HFFc6 (cell line): ENCODE measurements around the gene PCSK6. TPM values are rescaled to one million over a fixed set of nuclear protein-coding genes. Genes with fewer than 3 reads are reported as not detected.
"Not testable (repeated sequence)": the region's sequence is repeated elsewhere in the genome, so short reads cannot be mapped to it uniquely, and the experiment has no call there.

Source experiments
- DNase-seq: peaks from one replicate; pipeline ENCODE4 v3.0.0-alpha.2; 2018
- H3K27ac Mint-ChIP-seq: 2 replicates; pipeline ENCODE4 v1.8.0; 2020; ENCODE audit warnings: mild to moderate bottlenecking, mixed read lengths
- H3K27me3 Mint-ChIP-seq: 2 replicates; pipeline ENCODE4 v1.8.0; 2021; ENCODE audit warnings: mild to moderate bottlenecking, moderate library complexity, mixed read lengths; ENCODE audit not compliant: insufficient read depth
- H3K36me3 Mint-ChIP-seq: 2 replicates; pipeline ENCODE4 v1.8.0; 2021; ENCODE audit warnings: low read depth, mixed read lengths
- H3K4me1 Mint-ChIP-seq: 2 replicates; pipeline ENCODE4 v1.8.0; 2020; ENCODE audit warnings: low read depth, mixed read lengths
- H3K4me3 Mint-ChIP-seq: 2 replicates; pipeline ENCODE4 v1.8.0; 2020; ENCODE audit warnings: mild to moderate bottlenecking, moderate library complexity, mixed read lengths
- H3K9me3 Mint-ChIP-seq: 2 replicates; pipeline ENCODE4 v1.8.0; 2020; ENCODE audit warnings: mild to moderate bottlenecking, mixed read lengths
- CTCF ChIP-seq: fragments of 200-600 bp; sonication (generic); IDR thresholded peaks from 2 replicates; pipeline ENCODE4 v1.5.0; 2021; ENCODE audit warnings: antibody characterized with exemption, mild to moderate bottlenecking
- total RNA-seq, 6 experiments: library from RNA; stranded (reverse); fragmentation: NEBNext Ultra II Directional; extraction: Animal tissue kit (Norgen Biotek cat#: 25700); gene quantifications; 2 replicates in 1 of 6; 3 replicates in 5 of 6; pipeline ENCODE4 v1.2.3, GENCODE V29; 2021

PCSK6 gene
- total RNA-seq, 6 experiments from 2014 or later: not detected

- Mint-ChIP-seq H3K27ac (no peak overlapping the region), H3K4me1 (no peaks in the 10 kb centered on the region), H3K27me3 (peaks cover 35% of the 10 kb centered on the region), H3K9me3 (no peaks in the 10 kb centered on the region), H3K36me3 (peaks cover 7% of the 10 kb centered on the region; the same call in 1 of the 2 replicates), H3K4me3 (no peak overlapping the region)
- DNase-seq: no peak
- TF ChIP-seq CTCF: no peak
Measured at GRCh38 chr15:101470548-101471239, 18.8 kb downstream of the PCSK6 start.

- TF ChIP-seq CTCF: no peak
- H3K9me3 Mint-ChIP-seq: no peaks in the 10 kb centered on the region
- no peak for DNase-seq
- peaks cover 35% of the 10 kb centered on the region for H3K27me3 Mint-ChIP-seq
- H3K4me3 Mint-ChIP-seq: no peak overlapping the region
- no peak overlapping the region for H3K27ac Mint-ChIP-seq
- no peaks in the 10 kb centered on the region for H3K4me1 Mint-ChIP-seq
- H3K36me3 Mint-ChIP-seq: peaks cover 12% of the 10 kb centered on the region; the same call in 1 of the 2 replicates
Measured at GRCh38 chr15:101469520-101470288, 19.8 kb downstream of the PCSK6 start.

GRCh38 chr15:101466188-101466587, 23.3 kb downstream of the PCSK6 start:
- TF ChIP-seq CTCF: no peak

GRCh38 chr15:101464999-101465669, 24.4 kb downstream of the PCSK6 start:
- Mint-ChIP-seq H3K4me3 (no peak overlapping the region), H3K9me3 (no peaks in the 10 kb centered on the region), H3K4me1 (no peaks in the 10 kb centered on the region), H3K27me3 (peaks cover 29% of the 10 kb centered on the region), H3K36me3 (peaks cover 12% of the 10 kb centered on the region; the same call in 1 of the 2 replicates), H3K27ac (no peak overlapping the region)
- no peak for DNase-seq
- TF ChIP-seq CTCF: no peak

More at GRCh38 chr15:101466188-101466587, 23.3 kb downstream of the PCSK6 start:
- no peak for DNase-seq
- H3K4me1 Mint-ChIP-seq: no peaks in the 10 kb centered on the region
- H3K27me3 Mint-ChIP-seq: peaks cover 36% of the 10 kb centered on the region
- peaks cover 12% of the 10 kb centered on the region; the same call in 1 of the 2 replicates for H3K36me3 Mint-ChIP-seq
- no peak overlapping the region for H3K27ac Mint-ChIP-seq
- no peak overlapping the region for H3K4me3 Mint-ChIP-seq
- H3K9me3 Mint-ChIP-seq: no peaks in the 10 kb centered on the region

GRCh38 chr15:101464256-101464998, 25.1 kb downstream of the PCSK6 start:
- H3K4me3 Mint-ChIP-seq: no peak overlapping the region
- H3K36me3 Mint-ChIP-seq: peaks cover 12% of the 10 kb centered on the region; the same call in 1 of the 2 replicates
- DNase-seq: no peak
- peaks cover 35% of the 10 kb centered on the region for H3K27me3 Mint-ChIP-seq
- TF ChIP-seq CTCF: no peak
- no peaks in the 10 kb centered on the region for H3K4me1 Mint-ChIP-seq
- H3K9me3 Mint-ChIP-seq: no peaks in the 10 kb centered on the region
- H3K27ac Mint-ChIP-seq: no peak overlapping the region

GRCh38 chr15:101463696-101464095, 25.8 kb downstream of the PCSK6 start:
- peaks cover 32% of the 10 kb centered on the region for H3K27me3 Mint-ChIP-seq

More at GRCh38 chr15:101463696-101464095, 25.8 kb downstream of the PCSK6 start:
- not testable (repeated sequence) for H3K4me3 Mint-ChIP-seq, H3K9me3 Mint-ChIP-seq, H3K4me1 Mint-ChIP-seq, H3K27ac Mint-ChIP-seq, DNase-seq
- peaks cover 12% of the 10 kb centered on the region; the same call in 1 of the 2 replicates for H3K36me3 Mint-ChIP-seq
